Endothelial cell of umbilical vein (primary cell): Measurements from ENCODE around the gene BNIP5. TPM values are rescaled to one million over a fixed set of nuclear protein-coding genes. Genes with fewer than 3 reads are reported as not detected.

Experiments used
- BruUV-seq: library from RNA; stranded (reverse); fragments of 400-500 nt; replicated peaks from 2 replicates; lab custom pipeline; 2021; lab: Mats Ljungman, UMichigan
- CTCF ChIA-PET: fragments of 300-600, 350-600 bp; sonication (Branson Sonifier 250); formaldehyde crosslinking; loops from one replicate; lab custom pipeline; 2021; ENCODE audit warnings: antibody characterized with exemption, inconsistent platforms; lab: Charles Lee
- POLR2A ChIA-PET: fragments of 300-600, 350-600 bp; sonication (Branson Sonifier 250); formaldehyde crosslinking; loops from one replicate; lab custom pipeline; 2021; ENCODE audit warnings: antibody characterized with exemption, inconsistent platforms; lab: Charles Lee
- DNase-seq: peaks from one replicate; pipeline ENCODE4 v3.0.0-alpha.2; 2011; ENCODE audit warnings: low read depth, low spot score
- FAIRE-seq: peaks from 2 replicates; lab custom pipeline; 2011; peaks lifted over from hg19 to GRCh38; lab: Jason Lieb, UNC
- H2AFZ ChIP-seq: 2 replicates; pipeline ENCODE4 v1.6.0; 2012; ENCODE audit warnings: low read depth, low read length, control low read depth, inconsistent platforms
- H3K27ac ChIP-seq: 2 replicates; pipeline ENCODE4 v1.5.1; 2011; ENCODE audit warnings: low read depth, mild to moderate bottlenecking, control low read depth, low read length, moderate library complexity; ENCODE audit not compliant: insufficient read depth
- H3K27me3 ChIP-seq, 2 experiments: 2 replicates each; pipeline versions ENCODE4 v1.6.0 to v1.6.1; 2011; ENCODE audit warnings: low read length in 2 of 2, mixed read lengths in 1 of 2; ENCODE audit not compliant: control insufficient read depth in 2 of 2, insufficient read depth in 2 of 2
- H3K36me3 ChIP-seq, 2 experiments: 2 replicates in 1 of 2; 3 replicates in 1 of 2; pipeline ENCODE4 v1.5.1; 2011; ENCODE audit warnings: low read length in 2 of 2, mild to moderate bottlenecking in 1 of 2, moderate library complexity in 1 of 2; ENCODE audit not compliant: control insufficient read depth in 2 of 2, insufficient read depth in 2 of 2; ENCODE audit errors: extremely low read depth in 1 of 2
- H3K4me1 ChIP-seq: 3 replicates; pipeline ENCODE4 v1.5.1; 2011; ENCODE audit warnings: mild to moderate bottlenecking, low read length; ENCODE audit not compliant: control insufficient read depth, insufficient read depth; ENCODE audit errors: extremely low read depth
- H3K4me2 ChIP-seq: 2 replicates; pipeline ENCODE4 v1.6.1; 2011; ENCODE audit warnings: low read length, control low read depth, mixed read lengths; ENCODE audit not compliant: insufficient read depth
- H3K4me3 ChIP-seq, 3 experiments: fragments of 200-600 bp in 1 of 3; sonication (generic), shearing (Covaris generic) in 1 of 3; replicated peaks in 1 of 3; 2 replicates each; pipeline ENCODE4 v1.5.1; 2011 to 2016; ENCODE audit warnings: control low read depth in 3 of 3, low read length in 3 of 3, mild to moderate bottlenecking in 2 of 3, inconsistent platforms in 1 of 3, low read depth in 1 of 3, moderate library complexity in 1 of 3; ENCODE audit not compliant: insufficient read depth in 1 of 3
- H3K79me2 ChIP-seq: 2 replicates; pipeline ENCODE4 v1.6.0; 2012; ENCODE audit warnings: low read length, inconsistent platforms; ENCODE audit not compliant: control insufficient read depth, insufficient read depth
- H3K9ac ChIP-seq: replicated peaks from 2 replicates; pipeline ENCODE3; 2011; ENCODE audit warnings: low read length, control low read depth; ENCODE audit not compliant: insufficient read depth; ENCODE audit errors: extremely low read depth
- H3K9me1 ChIP-seq: replicated peaks from 3 replicates; pipeline ENCODE4 v1.6.0; 2011; ENCODE audit warnings: mild to moderate bottlenecking, low read length; ENCODE audit not compliant: control insufficient read depth, insufficient read depth; ENCODE audit errors: extremely low read depth
- H3K9me3 ChIP-seq: replicated peaks from 2 replicates; pipeline ENCODE4 v1.5.1; 2012; ENCODE audit warnings: low read length, inconsistent platforms; ENCODE audit not compliant: control insufficient read depth, insufficient read depth
- H4K20me1 ChIP-seq: replicated peaks from 2 replicates; pipeline ENCODE3; 2011; ENCODE audit warnings: mild to moderate bottlenecking, low read length; ENCODE audit not compliant: control insufficient read depth, insufficient read depth; ENCODE audit errors: extremely low read depth
- CTCF ChIP-seq, 2 donors: IDR thresholded peaks; 1 replicate in 1 of 2; 2 replicates in 1 of 2; pipeline ENCODE4 v1.5.1; 2011; ENCODE audit warnings: low read length in 2 of 2, mild to moderate bottlenecking in 2 of 2, moderate library complexity in 2 of 2, control low read depth in 1 of 2, inconsistent platforms in 1 of 2, low read depth in 1 of 2; ENCODE audit not compliant: insufficient read depth in 1 of 2; ENCODE audit errors: extremely low read depth in 1 of 2
- EZH2 ChIP-seq: IDR thresholded peaks from 2 replicates; pipeline ENCODE4 v1.6.1; 2012; ENCODE audit warnings: borderline replicate concordance, low read depth, mild to moderate bottlenecking, moderate library complexity, low read length, inconsistent platforms; ENCODE audit not compliant: severe bottlenecking
- FOS ChIP-seq: IDR thresholded peaks from 2 replicates; pipeline ENCODE4 v1.6.1; 2011; ENCODE audit warnings: mild to moderate bottlenecking, low read length, moderate library complexity, borderline replicate concordance; ENCODE audit not compliant: insufficient read depth
- GATA2 ChIP-seq: IDR thresholded peaks from 2 replicates; pipeline ENCODE4 v1.7.0; 2011; ENCODE audit warnings: low read depth, mild to moderate bottlenecking, moderate library complexity, mixed read lengths, low read length; ENCODE audit not compliant: insufficient read length, insufficient read depth
- JUN ChIP-seq: IDR thresholded peaks from 2 replicates; pipeline ENCODE4 v1.6.1; 2011; ENCODE audit warnings: borderline replicate concordance, low read depth; ENCODE audit not compliant: insufficient read length, insufficient read depth
- MAX ChIP-seq: IDR thresholded peaks from 2 replicates; pipeline ENCODE4 v1.6.1; 2011; ENCODE audit not compliant: insufficient read depth, insufficient read length
- MYC ChIP-seq: IDR thresholded peaks from one replicate; pipeline ENCODE4 v1.6.1; 2011; ENCODE audit warnings: mild to moderate bottlenecking, low read depth, low read length
- POLR2A ChIP-seq: IDR thresholded peaks from 2 replicates; pipeline ENCODE4 v1.6.1; 2012; ENCODE audit warnings: low read depth, mild to moderate bottlenecking, control low read depth, low read length
- POLR2AphosphoS5 ChIP-seq: IDR thresholded peaks from 2 replicates; pipeline ENCODE4 v1.6.1; 2012; ENCODE audit warnings: low read depth, mild to moderate bottlenecking, control low read depth, low read length, moderate library complexity; ENCODE audit not compliant: insufficient read depth
- dilution Hi-C: fragments of 300-500 bp; cut with MboI; formaldehyde crosslinking; loops from one replicate; pipeline ENCODE4 v1.15.0; 2019; ENCODE audit warnings: low sequenced_read_pairs; ENCODE audit not compliant: extremely low pct_ligation_motif_present
- intact Hi-C: fragments of 100-400 bp; cut with micrococcal nuclease; formaldehyde crosslinking; loops from one replicate; pipeline ENCODE4 v1.10.0; 2022
- polyA plus RNA-seq, 4 experiments: library from polyadenylated mRNA; depleted of rRNA in 3 of 4; stranded (reverse) in 3 of 4; unstranded in 1 of 4; fragments of >200 nt; gene quantifications; 2 replicates each; pipeline versions ENCODE4 v1.2.1 to v1.2.3, GENCODE V29; 2011 to 2012; ENCODE audit warnings: missing spikeins in 1 of 4
- total RNA-seq: library from RNA; stranded (reverse); gene quantifications from 2 replicates; pipeline ENCODE4 v1.2.3, GENCODE V29; 2021

BNIP5 gene
- total and polyA plus RNA-seq, 2 donors (not counting 3 experiments of a cell fraction or from before 2014, with no cell fraction given) = not detected

GRCh38 chr6:36312854-36313648 is 23.6 kb downstream of the BNIP5 start:
- Histone ChIP-seq H3K79me2 (no peaks in the 10 kb centered on the region), H3K36me3 (no peaks in the 10 kb centered on the region), H4K20me1 (no peaks in the 10 kb centered on the region), H3K9me1 (no peaks in the 10 kb centered on the region), H3K27me3 (peaks cover 22 to 24% of the 10 kb centered on the region in 2 experiments), H3K9me3 (no peaks in the 10 kb centered on the region), H2AFZ (no peak overlapping the region), H3K4me3 (no peak overlapping the region), H3K9ac (no peak overlapping the region), H3K4me2 (no peak overlapping the region), H3K27ac (no peak overlapping the region), H3K4me1 (no peaks in the 10 kb centered on the region)
- TF ChIP-seq EZH2 (no peak), JUN (no peak), POLR2A (no peak)
- ChIA-PET CTCF (interaction anchor here (1.0 to 4.1 kb wide), 3 partner anchors 8 to 36 kb away, joined by 3 to 25 read pairs (median 4); no protein-coding TSS in a partner anchor), POLR2A (no interaction called here)
- BruUV-seq = no TSS peak
- intact Hi-C loops (no loop called here), dilution Hi-C loops (no loop called here)
- no peak for FAIRE-seq
- no peak for DNase-seq

GRCh38 chr6:36309900-36310299 is 26.8 kb downstream of the BNIP5 start:
- ChIA-PET CTCF (interaction anchor here (0.6 to 2.7 kb wide), 5 partner anchors 10 to 50 kb away, joined by 4 to 7 read pairs (median 4); no protein-coding TSS in a partner anchor), POLR2A (no interaction called here)
- no peaks in the 10 kb centered on the region for H3K4me1 ChIP-seq
- DNase-seq (no peak), FAIRE-seq (no peak)
- intact Hi-C loops = no loop called here
- H3K27me3 ChIP-seq = peaks cover 8 to 19% of the 10 kb centered on the region in 2 experiments
- H3K4me2 ChIP-seq = no peak overlapping the region
- no peak overlapping the region for H3K4me3 ChIP-seq
- no peaks in the 10 kb centered on the region for H4K20me1 ChIP-seq
- H3K9me3 ChIP-seq = no peaks in the 10 kb centered on the region
- BruUV-seq = no TSS peak
- TF ChIP-seq POLR2A (no peak), MAX (no peak), MYC (no peak), POLR2AphosphoS5 (no peak), GATA2 (no peak), EZH2 (no peak), FOS (no peak), CTCF (IDR thresholded peaks at IDR 0.05; ENCODE audit: extremely low read depth in 1 of 2, insufficient read depth in 1 of 2, low read depth in 1 of 2, low read length in 2 of 2) (no peak), JUN (no peak)
- no peaks in the 10 kb centered on the region for H3K79me2 ChIP-seq
- H2AFZ ChIP-seq = no peak overlapping the region
- no peaks in the 10 kb centered on the region for H3K9me1 ChIP-seq
- no peak overlapping the region for H3K9ac ChIP-seq
- no peak overlapping the region for H3K27ac ChIP-seq
- dilution Hi-C loops = no loop called here
- H3K36me3 ChIP-seq = no peaks in the 10 kb centered on the region
